Osteocyte (in vitro differentiated cells): ENCODE data around the gene SRRM1. TPM values are rescaled to one million over a fixed set of nuclear protein-coding genes. Genes with fewer than 3 reads are reported as not detected.
"Not testable (repeated sequence)": the region's sequence is repeated elsewhere in the genome, so short reads cannot be mapped to it uniquely, and the experiment has no call there.

Source experiments
- DNase-seq: peaks from one replicate; pipeline ENCODE4 v3.0.0; 2021; ENCODE audit warnings: mixed read lengths; ENCODE audit not compliant: unreplicated experiment; ENCODE audit errors: extremely low spot score
- H3K27ac Mint-ChIP-seq: one replicate; pipeline ENCODE4 v1.8.0; 2021; ENCODE audit warnings: mild to moderate bottlenecking, mixed read lengths; ENCODE audit not compliant: unreplicated experiment
- H3K27me3 Mint-ChIP-seq: one replicate; pipeline ENCODE4 v1.8.0; 2021; ENCODE audit warnings: mixed read lengths; ENCODE audit not compliant: unreplicated experiment
- H3K36me3 Mint-ChIP-seq: one replicate; pipeline ENCODE4 v1.8.0; 2021; ENCODE audit warnings: mixed read lengths; ENCODE audit not compliant: unreplicated experiment
- H3K4me1 Mint-ChIP-seq: one replicate; pipeline ENCODE4 v1.8.0; 2021; ENCODE audit warnings: mixed read lengths; ENCODE audit not compliant: unreplicated experiment
- H3K4me3 Mint-ChIP-seq: one replicate; pipeline ENCODE4 v1.8.0; 2021; ENCODE audit warnings: mild to moderate bottlenecking, moderate library complexity, mixed read lengths; ENCODE audit not compliant: unreplicated experiment
- H3K9me3 Mint-ChIP-seq: one replicate; pipeline ENCODE4 v1.8.0; 2021; ENCODE audit warnings: mixed read lengths; ENCODE audit not compliant: unreplicated experiment
- CTCF ChIP-seq: fragments of 200-600 bp; sonication (generic); IDR thresholded peaks from 2 replicates; pipeline ENCODE4 v1.5.0; 2021; ENCODE audit warnings: antibody characterized with exemption, mild to moderate bottlenecking, moderate library complexity
- total RNA-seq: library from RNA; stranded (reverse); gene quantifications from 2 replicates; pipeline ENCODE4 v1.2.1, GENCODE V29; 2021

The SRRM1 gene
- total RNA-seq, 1 donor from 2014 or later, result 110 TPM

DNA sequence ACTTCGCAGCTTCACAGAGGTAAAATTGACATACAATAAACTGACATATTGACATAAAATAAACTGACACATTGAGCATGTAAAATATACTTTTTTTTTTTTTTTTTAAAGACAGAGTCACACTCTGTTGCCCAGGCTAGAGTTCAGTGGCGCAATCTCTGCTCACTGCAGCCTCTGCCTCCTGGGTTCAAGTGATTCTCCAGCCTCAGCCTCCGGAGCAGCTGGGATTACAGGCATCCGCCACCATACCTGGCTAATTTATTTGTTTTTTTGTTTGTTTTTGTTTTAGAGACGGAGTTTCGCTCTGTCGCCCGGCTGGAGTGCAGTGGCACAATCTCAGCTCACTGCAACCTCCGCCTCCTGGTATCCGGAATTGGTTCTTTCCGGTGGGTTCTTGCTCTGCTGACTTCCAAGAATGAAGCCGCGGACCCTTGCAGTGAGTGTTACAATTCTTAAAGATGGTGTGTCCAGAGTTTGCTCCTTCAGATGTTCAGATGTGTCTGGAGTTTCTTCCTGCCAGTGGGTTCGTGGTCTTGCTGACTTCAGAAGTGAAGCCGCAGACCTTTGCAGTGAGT is 53.7 kb downstream of the SRRM1 start:
- H3K4me1 Mint-ChIP-seq, result peaks cover 13% of the 10 kb centered on the region
- no peaks in the 10 kb centered on the region for H3K27me3 Mint-ChIP-seq
- H3K4me3 Mint-ChIP-seq, result no peak overlapping the region
- H3K36me3 Mint-ChIP-seq, result no peaks in the 10 kb centered on the region
- no peak for DNase-seq
- no peaks in the 10 kb centered on the region for H3K9me3 Mint-ChIP-seq
- no peak overlapping the region for H3K27ac Mint-ChIP-seq
- no peak for TF ChIP-seq CTCF

DNA sequence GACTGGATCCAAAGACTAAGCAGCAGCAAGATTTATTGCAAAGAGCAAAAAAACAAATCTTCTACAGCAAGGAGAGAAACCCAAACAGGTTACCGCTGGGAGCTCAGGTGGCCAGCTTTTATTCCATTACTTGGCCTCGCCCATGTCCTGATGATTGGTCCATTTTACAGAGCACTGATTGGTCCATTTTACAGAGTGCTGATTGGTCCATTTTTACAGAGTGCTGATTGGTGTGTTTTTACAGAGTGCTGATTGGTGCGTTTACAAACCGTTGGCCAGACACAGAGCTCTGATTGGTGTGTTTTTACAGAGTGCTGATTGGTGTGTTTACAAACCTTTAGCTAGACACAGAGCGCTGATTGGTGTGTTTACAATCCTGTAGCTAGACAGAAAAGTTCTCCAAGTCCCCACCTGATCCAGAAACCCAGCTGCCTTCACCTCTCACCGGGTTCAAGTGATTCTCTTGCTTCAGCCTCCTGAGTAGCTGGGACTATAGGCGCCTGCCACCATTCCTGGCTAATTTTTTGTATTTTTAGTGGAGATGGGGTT is 54.4 kb downstream of the SRRM1 start:
- H3K27ac Mint-ChIP-seq, H3K36me3 Mint-ChIP-seq, H3K27me3 Mint-ChIP-seq, H3K4me3 Mint-ChIP-seq, DNase-seq, H3K9me3 Mint-ChIP-seq: not testable (repeated sequence)
- peaks cover 13% of the 10 kb centered on the region for H3K4me1 Mint-ChIP-seq

GRCh38 chr1:24698326-24698725 is 55.2 kb downstream of the SRRM1 start:
- not testable (repeated sequence) for H3K27me3 Mint-ChIP-seq, DNase-seq, H3K36me3 Mint-ChIP-seq, H3K4me3 Mint-ChIP-seq, H3K27ac Mint-ChIP-seq, H3K9me3 Mint-ChIP-seq
- peaks cover 13% of the 10 kb centered on the region for H3K4me1 Mint-ChIP-seq

GRCh38 chr1:24699628-24700027 is 56.5 kb downstream of the SRRM1 start:
- Mint-ChIP-seq H3K4me1 (peaks cover 8% of the 10 kb centered on the region), H3K27ac (no peak overlapping the region), H3K4me3 (no peak overlapping the region), H3K27me3 (no peaks in the 10 kb centered on the region), H3K9me3 (no peaks in the 10 kb centered on the region), H3K36me3 (no peaks in the 10 kb centered on the region)
- no peak for DNase-seq
- TF ChIP-seq CTCF, result no peak

GRCh38 chr1:24702511-24703293 is 59.6 kb downstream of the SRRM1 start:
- Mint-ChIP-seq H3K9me3 (no peaks in the 10 kb centered on the region), H3K27me3 (no peaks in the 10 kb centered on the region), H3K4me3 (no peak overlapping the region), H3K27ac (no peak overlapping the region), H3K36me3 (no peaks in the 10 kb centered on the region), H3K4me1 (peaks cover 18% of the 10 kb centered on the region)
- DNase-seq, result no peak
- TF ChIP-seq CTCF, result no peak
